HCT116 (cell line): ENCODE measurements around the gene SDK1. TPM values are rescaled to one million over a fixed set of nuclear protein-coding genes. Genes with fewer than 3 reads are reported as not detected.

Source experiments
- ATAC-seq: fragments of 200-7000 bp; cut with Tn5 transposase; 2 replicates; pipeline ENCODE4 v1.9.1; 2020; ENCODE audit warnings: mild to moderate bottlenecking, moderate library complexity
- BruUV-seq: library from RNA; stranded (reverse); fragments of 400-500 nt; replicated peaks from 2 replicates; lab custom pipeline; 2021; lab: Mats Ljungman, UMichigan
- CTCF ChIA-PET: fragments of 300-600 bp; sonication (Branson Sonifier 250); formaldehyde crosslinking; loops from one replicate; lab custom pipeline; 2021; ENCODE audit warnings: antibody characterized with exemption; lab: Charles Lee
- POLR2A ChIA-PET: fragments of 300-600, 350-600 bp; sonication (Branson Sonifier 250); formaldehyde crosslinking; loops from one replicate; lab custom pipeline; 2021; ENCODE audit warnings: antibody characterized with exemption; lab: Charles Lee
- RAD21 ChIA-PET, 2 experiments: fragments of 300-600 bp; sonication (Branson Sonifier 250); formaldehyde crosslinking; loops; one replicate each; lab custom pipeline; 2023; ENCODE audit warnings: low total read pairs in 2 of 2; ENCODE audit not compliant: uncharacterized antibody in 2 of 2, unreplicated experiment in 2 of 2, low non-redundant PET in 1 of 2; lab: Charles Lee
- DNase-seq: peaks from one replicate; pipeline ENCODE4 v3.0.0-alpha.2; 2010; ENCODE audit warnings: low read depth, low spot score
- H2AFZ ChIP-seq: fragments of 200-600 bp; shearing (Covaris generic), sonication (generic); 2 replicates; pipeline ENCODE4 v1.6.1; 2017; ENCODE audit warnings: low read depth, mixed run types, mixed read lengths, antibody characterized with exemption, low read length; ENCODE audit not compliant: poor library complexity, severe bottlenecking
- H3K27ac ChIP-seq: 2 replicates; pipeline ENCODE4 v1.5.1; 2012; ENCODE audit warnings: low read depth, low read length
- H3K27me3 ChIP-seq: fragments of 200-600 bp; sonication (generic); 2 replicates; pipeline ENCODE4 v1.6.1; 2016; ENCODE audit warnings: mixed run types, low read length, mixed read lengths; ENCODE audit not compliant: insufficient read depth
- H3K36me3 ChIP-seq, 2 experiments: fragments of 200-500 bp in 1 of 2; fragments of 200-600 bp in 1 of 2; sonication (Bioruptor generic) in 1 of 2; sonication (generic) in 1 of 2; 2 replicates each; pipeline versions ENCODE4 v1.5.1 to v1.6.1; 2014 to 2016; ENCODE audit warnings: low read length in 2 of 2, inconsistent platforms in 1 of 2, mixed read lengths in 1 of 2, mixed run types in 1 of 2; ENCODE audit not compliant: insufficient read depth in 2 of 2, control insufficient read depth in 1 of 2
- H3K4me1 ChIP-seq, 2 experiments: fragments of 200-600 bp in 1 of 2; sonication (generic) in 1 of 2; 2 replicates each; pipeline versions ENCODE4 v1.5.1 to v1.6.1; 2012 to 2017; ENCODE audit warnings: low read length in 2 of 2, inconsistent platforms in 1 of 2, mild to moderate bottlenecking in 1 of 2, mixed read lengths in 1 of 2, mixed run types in 1 of 2, moderate library complexity in 1 of 2; ENCODE audit not compliant: insufficient read depth in 2 of 2, control insufficient read depth in 1 of 2
- H3K4me2 ChIP-seq: fragments of 200-600 bp; sonication (generic); 2 replicates; pipeline ENCODE4 v1.6.1; 2017; ENCODE audit warnings: mixed run types, low read length, mixed read lengths
- H3K4me3 ChIP-seq, 2 experiments: fragments of 200-600 bp in 1 of 2; sonication (generic) in 1 of 2; replicated peaks in 1 of 2; 2 replicates each; pipeline ENCODE4 v1.5.1; 2011 to 2016; ENCODE audit warnings: low read length in 2 of 2, control low read depth in 1 of 2, low read depth in 1 of 2, mild to moderate bottlenecking in 1 of 2, mixed read lengths in 1 of 2, mixed run types in 1 of 2
- H3K79me2 ChIP-seq: fragments of 200-600 bp; sonication (generic); 2 replicates; pipeline ENCODE4 v1.6.1; 2017; ENCODE audit warnings: mild to moderate bottlenecking, mixed run types, low read length, moderate library complexity, mixed read lengths; ENCODE audit not compliant: insufficient read depth
- H3K9ac ChIP-seq: fragments of 200-600 bp; sonication (generic); 2 replicates; pipeline ENCODE4 v1.6.1; 2016; ENCODE audit warnings: low read length, mixed read lengths
- H3K9me2 ChIP-seq: fragments of 200-600 bp; sonication (generic), shearing (Covaris generic); 2 replicates; pipeline ENCODE4 v1.6.1; 2017; ENCODE audit warnings: mixed run types, mild to moderate bottlenecking, moderate library complexity; ENCODE audit not compliant: insufficient read depth
- H3K9me3 ChIP-seq, 2 experiments: fragments of 200-500 bp in 1 of 2; fragments of 200-600 bp in 1 of 2; sonication (Bioruptor generic) in 1 of 2; sonication (generic) in 1 of 2; 2 replicates each; pipeline ENCODE4 v1.6.1; 2014 to 2017; ENCODE audit warnings: low read length in 2 of 2, mixed read lengths in 2 of 2, inconsistent platforms in 1 of 2, low read depth in 1 of 2, mild to moderate bottlenecking in 1 of 2, mixed run types in 1 of 2, moderate library complexity in 1 of 2; ENCODE audit not compliant: control insufficient read depth in 1 of 2, insufficient read depth in 1 of 2
- H4K20me1 ChIP-seq: fragments of 200-600 bp; sonication (generic), shearing (Covaris generic); 2 replicates; pipeline ENCODE4 v1.6.1; 2017; ENCODE audit warnings: mixed run types, mild to moderate bottlenecking, moderate library complexity; ENCODE audit not compliant: insufficient read depth
- CBX3 ChIP-seq: IDR thresholded peaks from 2 replicates; pipeline ENCODE4 v1.6.1; 2012; ENCODE audit warnings: low read depth
- EGR1 ChIP-seq: IDR thresholded peaks from 2 replicates; pipeline ENCODE4 v1.6.1; 2012; ENCODE audit warnings: low read depth
- EZH2 ChIP-seq: fragments of 200-600 bp; sonication (generic); IDR thresholded peaks from 2 replicates; pipeline ENCODE4 v1.6.1; 2017; ENCODE audit warnings: antibody characterized with exemption, mixed run types
- EZH2phosphoT487 ChIP-seq: fragments of 200-600 bp; IDR thresholded peaks from 2 replicates; pipeline ENCODE4 v1.6.1; 2018; ENCODE audit warnings: antibody characterized with exemption, borderline replicate concordance
- FOSL1 ChIP-seq: IDR thresholded peaks from 2 replicates; pipeline ENCODE4 v1.6.1; 2012; ENCODE audit warnings: low read depth
- JUND ChIP-seq: IDR thresholded peaks from 2 replicates; pipeline ENCODE4 v1.6.1; 2012
- POLR2A ChIP-seq: IDR thresholded peaks from 2 replicates; pipeline ENCODE4 v1.7.0; 2011; ENCODE audit warnings: borderline replicate concordance; ENCODE audit not compliant: insufficient read depth, insufficient read length; ENCODE audit errors: extremely low read depth
- POLR2AphosphoS5 ChIP-seq: IDR thresholded peaks from 2 replicates; pipeline ENCODE4 v1.6.1; 2011; ENCODE audit warnings: mild to moderate bottlenecking, low read depth, low read length, moderate library complexity
- RAD21 ChIP-seq: IDR thresholded peaks from 2 replicates; pipeline ENCODE4 v1.6.1; 2012; ENCODE audit warnings: low read depth, mild to moderate bottlenecking
- SIN3A ChIP-seq: IDR thresholded peaks from 2 replicates; pipeline ENCODE4 v1.6.1; 2012; ENCODE audit warnings: low read depth
- SP1 ChIP-seq: IDR thresholded peaks from 2 replicates; pipeline ENCODE4 v1.6.1; 2012; ENCODE audit warnings: low read depth
- SRF ChIP-seq: IDR thresholded peaks from 2 replicates; pipeline ENCODE4 v1.6.1; 2012; ENCODE audit warnings: low read depth
- TCF7L2 ChIP-seq: IDR thresholded peaks from 2 replicates; pipeline ENCODE4 v1.7.0; 2011; ENCODE audit warnings: borderline replicate concordance, inconsistent platforms; ENCODE audit not compliant: insufficient read depth, insufficient read length; ENCODE audit errors: extremely low read depth
- ZFX ChIP-seq: fragments of 450-650 bp; IDR thresholded peaks from 2 replicates; pipeline ENCODE4 v1.6.1; 2017
- ZNF274 ChIP-seq: fragments of 200-500 bp; sonication (Bioruptor generic); IDR thresholded peaks from 2 replicates; pipeline ENCODE4 v1.6.1; 2014; ENCODE audit warnings: mild to moderate bottlenecking, low read depth, low read length, inconsistent platforms
- intact Hi-C: fragments of 100-400 bp; cut with micrococcal nuclease; formaldehyde crosslinking; loops from 2 replicates; pipeline ENCODE4 v1.10.0; 2022
- total RNA-seq: library from RNA; stranded (reverse); gene quantifications from one replicate; pipeline ENCODE4 v1.2.1, GENCODE V29; 2021; ENCODE audit not compliant: unreplicated experiment
- TF ChIP-seq, protein P1 (sequence below): IDR thresholded peaks from 2 replicates; pipeline ENCODE4 v1.6.1; 2011; ENCODE audit warnings: mild to moderate bottlenecking, low read length, moderate library complexity; ENCODE audit not compliant: insufficient replicate concordance; ENCODE audit errors: extremely low read depth
- TF ChIP-seq, protein P2 (sequence below): IDR thresholded peaks from 2 replicates; pipeline ENCODE4 v1.6.1; 2012; ENCODE audit warnings: low read depth
- TF ChIP-seq, protein P3 (sequence below), 3 experiments: fragments of 200-600 bp in 1 of 3; sonication (generic) in 1 of 3; IDR thresholded peaks in 2 of 3; conservative IDR thresholded peaks in 1 of 3; 2 replicates each; pipeline ENCODE4 v1.5.1; 2012 to 2017; ENCODE audit warnings: low read depth in 2 of 3, low read length in 2 of 3, antibody characterized with exemption in 1 of 3, borderline replicate concordance in 1 of 3, control low read depth in 1 of 3, mild to moderate bottlenecking in 1 of 3, mixed read lengths in 1 of 3, mixed run types in 1 of 3, moderate library complexity in 1 of 3; ENCODE audit not compliant: insufficient read depth in 1 of 3
- TF ChIP-seq, protein P4 (sequence below): IDR thresholded peaks from 2 replicates; pipeline ENCODE4 v1.6.1; 2012

SDK1 gene
- total RNA-seq, 1 experiment from 2014 or later = 0.05 TPM

DNA sequence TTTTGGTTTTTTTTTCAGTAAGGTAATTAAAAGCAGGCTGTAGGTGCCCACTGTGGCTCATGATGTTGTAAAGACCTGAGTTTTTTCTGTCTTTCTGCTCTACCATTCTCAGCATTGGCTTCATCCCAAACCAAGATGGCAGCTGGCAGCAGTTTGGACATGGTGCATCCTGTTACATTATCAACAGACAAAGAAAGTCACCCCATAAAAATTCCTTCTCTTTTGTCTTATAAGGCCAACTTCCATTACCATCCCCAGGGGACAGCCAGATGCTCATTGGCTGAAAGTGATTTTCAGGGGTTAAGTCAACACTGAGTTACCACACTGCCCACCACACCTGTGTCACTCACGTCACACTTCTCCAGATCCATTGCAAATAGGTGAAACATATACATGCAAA is 558.4 kb downstream of the SDK1 start (continued):
- TF ChIP-seq, protein P1, sequence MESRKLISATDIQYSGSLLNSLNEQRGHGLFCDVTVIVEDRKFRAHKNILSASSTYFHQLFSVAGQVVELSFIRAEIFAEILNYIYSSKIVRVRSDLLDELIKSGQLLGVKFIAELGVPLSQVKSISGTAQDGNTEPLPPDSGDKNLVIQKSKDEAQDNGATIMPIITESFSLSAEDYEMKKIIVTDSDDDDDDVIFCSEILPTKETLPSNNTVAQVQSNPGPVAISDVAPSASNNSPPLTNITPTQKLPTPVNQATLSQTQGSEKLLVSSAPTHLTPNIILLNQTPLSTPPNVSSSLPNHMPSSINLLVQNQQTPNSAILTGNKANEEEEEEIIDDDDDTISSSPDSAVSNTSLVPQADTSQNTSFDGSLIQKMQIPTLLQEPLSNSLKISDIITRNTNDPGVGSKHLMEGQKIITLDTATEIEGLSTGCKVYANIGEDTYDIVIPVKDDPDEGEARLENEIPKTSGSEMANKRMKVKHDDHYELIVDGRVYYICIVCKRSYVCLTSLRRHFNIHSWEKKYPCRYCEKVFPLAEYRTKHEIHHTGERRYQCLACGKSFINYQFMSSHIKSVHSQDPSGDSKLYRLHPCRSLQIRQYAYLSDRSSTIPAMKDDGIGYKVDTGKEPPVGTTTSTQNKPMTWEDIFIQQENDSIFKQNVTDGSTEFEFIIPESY = no peak
- no peak for TF ChIP-seq SRF

DNA sequence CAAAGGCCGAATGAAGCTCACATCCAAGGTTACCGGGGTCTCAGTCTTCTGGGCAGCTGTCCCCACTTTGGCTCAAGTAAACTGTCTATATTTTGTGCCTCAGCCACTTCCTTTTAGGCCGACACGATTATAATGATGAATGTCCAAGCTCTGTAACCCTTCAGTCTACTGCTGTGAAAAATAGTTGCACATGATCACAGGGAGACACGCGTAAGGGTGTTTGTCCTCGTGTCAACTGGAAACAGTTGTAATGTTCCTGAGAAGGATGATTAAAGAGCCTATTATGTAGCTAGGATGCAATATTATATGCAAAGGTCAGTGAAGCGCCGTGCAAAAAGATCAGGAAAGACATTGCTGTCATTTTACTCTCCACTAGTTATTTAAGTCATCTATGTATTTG is 559.9 kb downstream of the SDK1 start:
- Histone ChIP-seq H2AFZ (no peak overlapping the region), H4K20me1 (no peaks in the 10 kb centered on the region), H3K4me3 (no peak overlapping the region), H3K4me2 (no peak overlapping the region), H3K79me2 (no peaks in the 10 kb centered on the region), H3K4me1 (no peaks in the 10 kb centered on the region), H3K9me2 (no peaks in the 10 kb centered on the region), H3K36me3 (no peaks in the 10 kb centered on the region), H3K9ac (no peak overlapping the region), H3K27ac (no peak overlapping the region), H3K9me3 (no peaks in the 10 kb centered on the region), H3K27me3 (peaks cover 5% of the 10 kb centered on the region; the same call in 1 of the 2 replicates)
- no peak for DNase-seq
- ChIA-PET POLR2A (no interaction called here), RAD21 (no interaction called here), CTCF (no interaction called here)
- TF ChIP-seq ZFX (no peak), EZH2 (no peak), EGR1 (no peak), TCF7L2 (no peak), ZNF274 (no peak), RAD21 (no peak), EZH2phosphoT487 (no peak), SP1 (no peak), SIN3A (no peak), CBX3 (no peak), JUND (no peak), POLR2A (no peak), POLR2AphosphoS5 (no peak), FOSL1 (no peak), SRF (no peak)
- TF ChIP-seq, protein P2, sequence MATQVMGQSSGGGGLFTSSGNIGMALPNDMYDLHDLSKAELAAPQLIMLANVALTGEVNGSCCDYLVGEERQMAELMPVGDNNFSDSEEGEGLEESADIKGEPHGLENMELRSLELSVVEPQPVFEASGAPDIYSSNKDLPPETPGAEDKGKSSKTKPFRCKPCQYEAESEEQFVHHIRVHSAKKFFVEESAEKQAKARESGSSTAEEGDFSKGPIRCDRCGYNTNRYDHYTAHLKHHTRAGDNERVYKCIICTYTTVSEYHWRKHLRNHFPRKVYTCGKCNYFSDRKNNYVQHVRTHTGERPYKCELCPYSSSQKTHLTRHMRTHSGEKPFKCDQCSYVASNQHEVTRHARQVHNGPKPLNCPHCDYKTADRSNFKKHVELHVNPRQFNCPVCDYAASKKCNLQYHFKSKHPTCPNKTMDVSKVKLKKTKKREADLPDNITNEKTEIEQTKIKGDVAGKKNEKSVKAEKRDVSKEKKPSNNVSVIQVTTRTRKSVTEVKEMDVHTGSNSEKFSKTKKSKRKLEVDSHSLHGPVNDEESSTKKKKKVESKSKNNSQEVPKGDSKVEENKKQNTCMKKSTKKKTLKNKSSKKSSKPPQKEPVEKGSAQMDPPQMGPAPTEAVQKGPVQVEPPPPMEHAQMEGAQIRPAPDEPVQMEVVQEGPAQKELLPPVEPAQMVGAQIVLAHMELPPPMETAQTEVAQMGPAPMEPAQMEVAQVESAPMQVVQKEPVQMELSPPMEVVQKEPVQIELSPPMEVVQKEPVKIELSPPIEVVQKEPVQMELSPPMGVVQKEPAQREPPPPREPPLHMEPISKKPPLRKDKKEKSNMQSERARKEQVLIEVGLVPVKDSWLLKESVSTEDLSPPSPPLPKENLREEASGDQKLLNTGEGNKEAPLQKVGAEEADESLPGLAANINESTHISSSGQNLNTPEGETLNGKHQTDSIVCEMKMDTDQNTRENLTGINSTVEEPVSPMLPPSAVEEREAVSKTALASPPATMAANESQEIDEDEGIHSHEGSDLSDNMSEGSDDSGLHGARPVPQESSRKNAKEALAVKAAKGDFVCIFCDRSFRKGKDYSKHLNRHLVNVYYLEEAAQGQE = no peak
- TF ChIP-seq, protein P3, sequence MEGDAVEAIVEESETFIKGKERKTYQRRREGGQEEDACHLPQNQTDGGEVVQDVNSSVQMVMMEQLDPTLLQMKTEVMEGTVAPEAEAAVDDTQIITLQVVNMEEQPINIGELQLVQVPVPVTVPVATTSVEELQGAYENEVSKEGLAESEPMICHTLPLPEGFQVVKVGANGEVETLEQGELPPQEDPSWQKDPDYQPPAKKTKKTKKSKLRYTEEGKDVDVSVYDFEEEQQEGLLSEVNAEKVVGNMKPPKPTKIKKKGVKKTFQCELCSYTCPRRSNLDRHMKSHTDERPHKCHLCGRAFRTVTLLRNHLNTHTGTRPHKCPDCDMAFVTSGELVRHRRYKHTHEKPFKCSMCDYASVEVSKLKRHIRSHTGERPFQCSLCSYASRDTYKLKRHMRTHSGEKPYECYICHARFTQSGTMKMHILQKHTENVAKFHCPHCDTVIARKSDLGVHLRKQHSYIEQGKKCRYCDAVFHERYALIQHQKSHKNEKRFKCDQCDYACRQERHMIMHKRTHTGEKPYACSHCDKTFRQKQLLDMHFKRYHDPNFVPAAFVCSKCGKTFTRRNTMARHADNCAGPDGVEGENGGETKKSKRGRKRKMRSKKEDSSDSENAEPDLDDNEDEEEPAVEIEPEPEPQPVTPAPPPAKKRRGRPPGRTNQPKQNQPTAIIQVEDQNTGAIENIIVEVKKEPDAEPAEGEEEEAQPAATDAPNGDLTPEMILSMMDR (IDR thresholded peaks at IDR 0.05 in 2 of 3, conservative IDR thresholded peaks at IDR 0.05 in 1 of 3; ENCODE audit: borderline replicate concordance in 1 of 3, insufficient read depth in 1 of 3, low read depth in 2 of 3, low read length in 2 of 3) = no peak
- TF ChIP-seq, protein P4, sequence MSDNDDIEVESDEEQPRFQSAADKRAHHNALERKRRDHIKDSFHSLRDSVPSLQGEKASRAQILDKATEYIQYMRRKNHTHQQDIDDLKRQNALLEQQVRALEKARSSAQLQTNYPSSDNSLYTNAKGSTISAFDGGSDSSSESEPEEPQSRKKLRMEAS = no peak
- no peak for ATAC-seq
- BruUV-seq = no TSS peak
- intact Hi-C loops = no loop called here
